Keratinocyte (primary cell): ENCODE measurements around the gene MX2.

Source experiments
- CTCF ChIP-seq, 3 experiments: IDR thresholded peaks in 1 of 3; conservative IDR thresholded peaks in 1 of 3; optimal IDR thresholded peaks in 1 of 3; 2 replicates in 2 of 3; 3 replicates in 1 of 3; pipeline versions ENCODE3 to v1.5.1; 2011; ENCODE audit warnings: low read length in 3 of 3, mild to moderate bottlenecking in 3 of 3, moderate library complexity in 2 of 3, control low read depth in 1 of 3, inconsistent platforms in 1 of 3; ENCODE audit not compliant: insufficient read depth in 2 of 3; ENCODE audit errors: extremely low read depth in 1 of 3
- EZH2 ChIP-seq: IDR thresholded peaks from one replicate; pipeline ENCODE4 v1.6.1; 2012; ENCODE audit warnings: inconsistent platforms, mild to moderate bottlenecking, low read length, moderate library complexity

- no peak for TF ChIP-seq CTCF (optimal IDR thresholded peaks at IDR 0.05 in 1 of 3, IDR thresholded peaks at IDR 0.05 in 1 of 3, conservative IDR thresholded peaks at IDR 0.05 in 1 of 3; ENCODE audit: extremely low read depth in 1 of 3, insufficient read depth in 2 of 3, low read length in 3 of 3)
- no peak for TF ChIP-seq EZH2
Observed at GRCh38 chr21:41445465-41445862, 83.6 kb downstream of the MX2 start.
